GM21390 (cell line): Measurements from ENCODE around the gene CTAGE8.
"Not testable (repeated sequence)": the region's sequence is repeated elsewhere in the genome, so short reads cannot be mapped to it uniquely, and the experiment has no call there.

ENCODE experiments used
- ATAC-seq: cut with Tn5 transposase; IDR thresholded peaks from one replicate; pipeline ENCODE4 v1.9.1; 2021; ENCODE audit not compliant: unreplicated experiment

Gene CTAGE8

DNA sequence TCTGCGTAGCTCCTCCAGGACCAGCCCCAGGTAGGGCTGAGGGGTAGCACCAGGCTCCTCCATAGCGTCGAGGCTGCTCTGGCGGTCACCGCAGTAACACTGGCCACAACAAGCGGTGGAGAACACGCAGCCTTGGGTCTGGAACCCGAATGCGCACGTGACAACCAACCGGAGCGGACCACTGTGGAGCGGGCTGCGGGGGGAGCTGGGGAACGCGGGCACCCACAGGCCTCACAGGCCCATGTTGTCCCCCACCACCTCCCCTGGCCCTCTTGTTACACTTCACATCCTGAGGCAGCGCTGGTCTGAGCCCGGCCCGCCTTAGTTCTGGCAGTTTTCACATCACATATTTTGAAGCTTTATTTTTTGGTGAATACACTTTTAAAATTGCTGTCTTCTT lies at the start of gene CTAGE8:
Gene CTAGE8 (minus strand): TSS at position 101 of the 400 bp plus-strand sequence. CDS start 38 bp downstream, at position 63.
- ATAC-seq, result not testable (repeated sequence)

DNA sequence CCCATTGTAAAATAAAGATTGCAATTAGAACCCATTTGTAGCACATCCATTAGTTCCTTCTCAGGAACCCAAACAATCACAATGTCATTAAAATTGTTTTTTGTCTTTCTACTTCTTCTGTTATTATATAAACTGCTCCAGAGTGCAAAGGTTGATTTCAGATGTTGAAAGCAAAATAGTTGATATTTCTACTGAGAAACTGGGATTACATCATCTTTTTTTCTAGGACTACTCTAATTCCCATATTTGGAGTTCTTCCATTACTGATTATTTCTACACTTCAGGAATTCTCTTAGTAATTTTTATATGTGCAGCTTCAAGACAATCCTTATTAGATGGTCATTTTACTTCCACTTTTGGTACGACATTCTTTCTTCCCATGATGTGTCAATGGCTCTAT lies 48.4 kb upstream of the CTAGE8 start:
- not testable (repeated sequence) for ATAC-seq

- not testable (repeated sequence) for ATAC-seq
Measured at GRCh38 chr7:144311872-144312469, 42.9 kb upstream of the CTAGE8 start, which contains the start of gene OR2A1. Gene OR2A1 (plus strand): TSS chr7:144312419. CDS start chr7:144318125, 5,706 bp downstream.

GRCh38 chr7:144311218-144311617 lies 42.1 kb upstream of the CTAGE8 start:
- ATAC-seq, result not testable (repeated sequence)

DNA sequence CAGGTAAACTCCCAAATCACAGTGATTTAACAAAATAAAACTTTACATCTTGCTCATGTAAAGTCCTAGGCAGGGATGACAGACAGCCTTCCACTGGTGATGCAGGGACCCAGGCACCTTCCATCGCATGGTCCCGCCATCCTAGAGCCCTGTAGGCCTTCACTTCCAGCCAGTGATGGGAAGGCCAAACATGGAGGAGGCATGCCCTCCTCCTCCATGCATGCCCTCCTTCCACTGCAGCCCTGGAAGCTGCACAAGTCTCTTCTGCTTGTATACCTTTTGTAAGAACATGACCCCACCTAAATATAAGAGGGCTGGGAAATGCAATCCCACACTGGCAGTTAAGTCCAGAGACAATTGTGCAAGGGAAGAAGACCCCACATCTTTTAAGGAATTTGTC lies 40.6 kb upstream of the CTAGE8 start:
- not testable (repeated sequence) for ATAC-seq

DNA sequence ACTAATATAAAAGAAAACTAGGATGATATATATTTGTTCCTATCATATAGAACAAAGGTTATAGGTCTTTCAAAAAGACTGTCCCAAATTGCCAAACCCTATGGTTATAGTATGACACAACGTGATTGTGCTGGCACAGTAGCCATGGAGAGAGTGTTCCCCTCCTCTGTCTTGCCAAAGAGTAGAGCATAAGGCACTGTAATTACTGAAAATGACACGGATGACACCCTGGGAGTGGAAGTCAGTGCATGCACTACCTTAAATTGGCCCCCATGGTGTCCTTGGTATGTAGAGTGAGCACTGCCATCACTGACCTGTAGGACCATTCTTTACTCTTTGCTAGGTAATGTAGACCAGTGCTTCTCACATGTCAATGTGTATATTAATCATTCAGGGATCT lies 36.1 kb upstream of the CTAGE8 start:
- ATAC-seq, result not testable (repeated sequence)

GRCh38 chr7:144303607-144304006 lies 34.5 kb upstream of the CTAGE8 start:
- ATAC-seq, result not testable (repeated sequence)

- ATAC-seq, result not testable (repeated sequence)
Measured at GRCh38 chr7:144302578-144303303, 33.7 kb upstream of the CTAGE8 start.

GRCh38 chr7:144293794-144294499 lies 24.9 kb upstream of the CTAGE8 start:
- ATAC-seq, result peak; percentile 68

DNA sequence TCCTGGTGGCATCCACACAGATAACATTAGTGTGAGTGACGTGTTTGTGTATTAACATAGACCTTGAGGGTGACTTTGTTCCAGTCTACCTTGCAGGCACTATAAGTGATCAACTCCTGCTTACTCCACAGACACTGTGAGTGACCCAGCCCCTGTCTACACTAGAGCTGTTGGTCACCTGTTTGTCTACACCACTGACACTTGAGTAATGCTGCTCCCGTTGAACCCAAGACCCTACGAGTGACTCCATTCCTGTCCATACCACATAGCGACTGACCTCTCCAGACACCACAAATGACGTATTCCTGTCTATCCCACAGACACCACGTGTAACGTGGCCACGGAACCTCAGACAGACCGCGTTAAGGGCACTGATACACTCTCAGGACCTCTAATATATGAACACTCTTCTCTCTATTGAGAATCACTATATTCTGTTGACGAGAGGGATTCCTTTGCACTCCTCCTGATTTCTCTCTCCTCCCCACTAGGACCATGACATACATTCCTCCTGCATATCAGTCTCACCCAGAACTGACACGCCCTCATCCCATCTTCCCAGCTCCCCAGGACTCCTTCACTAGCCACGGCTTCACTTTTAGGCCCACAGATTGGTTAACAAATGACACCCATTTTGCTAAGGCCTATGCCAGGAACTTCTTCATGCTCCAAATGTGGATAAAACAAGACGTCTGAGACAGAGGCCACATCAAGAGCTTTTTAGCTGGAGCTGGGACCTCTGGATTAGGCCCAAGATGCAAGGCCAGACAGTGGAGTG lies 23.5 kb upstream of the CTAGE8 start:
- not testable (repeated sequence) for ATAC-seq

- not testable (repeated sequence) for ATAC-seq
Measured at GRCh38 chr7:144291607-144292006, 22.5 kb upstream of the CTAGE8 start.

DNA sequence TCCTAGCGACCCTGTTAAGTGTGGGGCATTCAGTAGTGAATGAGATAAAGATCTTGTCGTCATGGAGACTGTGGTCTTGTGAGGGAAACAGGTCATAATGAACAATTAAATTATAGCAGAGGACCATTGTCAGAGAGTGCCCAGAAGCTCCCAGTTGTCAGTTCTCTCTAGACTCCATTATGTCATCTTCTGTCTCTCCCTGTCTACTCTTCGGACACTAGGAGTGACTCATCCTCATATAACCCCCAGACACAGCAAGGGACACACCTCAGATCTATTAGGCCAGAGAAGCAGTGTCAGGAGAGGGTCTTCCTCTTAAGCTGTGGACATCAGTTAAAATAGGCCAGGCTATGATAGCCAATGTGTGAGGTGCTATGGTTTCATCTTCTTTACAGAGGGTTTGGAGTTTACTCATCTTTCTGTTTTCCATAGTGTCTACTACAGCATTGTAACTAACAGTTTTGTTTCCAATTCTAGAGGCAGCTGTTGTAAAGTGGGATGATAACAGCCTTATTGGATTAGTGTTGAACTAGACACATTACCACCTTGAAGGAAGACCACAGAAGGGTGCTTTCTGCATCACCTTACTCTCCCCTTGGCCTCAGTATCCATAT lies 18.2 kb upstream of the CTAGE8 start:
- not testable (repeated sequence) for ATAC-seq

- ATAC-seq, result not testable (repeated sequence)
Measured at GRCh38 chr7:144283716-144284115, 14.6 kb upstream of the CTAGE8 start.

DNA sequence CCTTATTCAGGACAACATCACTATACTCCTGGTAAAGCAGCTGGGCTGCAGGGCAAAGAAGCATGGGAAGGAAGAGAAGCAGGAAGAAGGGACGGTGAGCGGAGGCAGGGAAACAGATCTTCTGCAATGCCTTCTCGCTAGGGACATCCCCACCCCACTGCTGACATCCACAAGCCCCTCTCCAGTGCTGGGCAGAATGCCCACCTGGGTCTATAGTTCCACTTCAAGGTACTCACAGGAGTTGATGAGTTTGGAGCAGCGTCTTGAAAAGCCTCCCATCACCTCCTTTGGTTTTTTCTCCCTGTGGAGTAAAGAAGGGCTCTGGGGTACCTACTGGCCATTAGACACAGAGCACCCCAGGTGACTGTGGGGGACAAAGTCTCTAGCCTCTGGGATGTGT lies 13.4 kb upstream of the CTAGE8 start:
- ATAC-seq, result not testable (repeated sequence)

GRCh38 chr7:144281981-144282380 lies 12.9 kb upstream of the CTAGE8 start:
- not testable (repeated sequence) for ATAC-seq

GRCh38 chr7:144280010-144280409 lies 10.9 kb upstream of the CTAGE8 start:
- ATAC-seq, result not testable (repeated sequence)

DNA sequence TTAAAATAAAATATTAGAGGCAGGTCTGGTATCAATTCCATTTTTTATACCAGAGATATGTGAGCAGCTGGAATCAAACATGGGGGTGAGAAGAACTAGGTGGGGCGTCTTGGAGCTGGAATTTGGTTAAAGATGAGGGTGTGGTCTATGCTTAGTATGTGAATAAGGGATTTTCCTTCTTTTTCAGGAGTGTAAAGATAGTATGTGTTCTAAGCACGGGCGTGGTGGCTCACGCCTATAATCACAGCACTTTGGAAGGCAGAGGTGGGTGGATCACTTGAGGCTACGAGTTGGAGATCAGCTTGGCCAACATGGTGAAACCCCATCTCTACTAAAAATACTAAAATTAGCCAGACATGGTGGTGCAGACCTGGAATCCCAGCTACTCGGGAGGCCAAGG lies 6.2 kb upstream of the CTAGE8 start:
- ATAC-seq, result not testable (repeated sequence)

GRCh38 chr7:144264692-144265091 lies 4.4 kb downstream of the CTAGE8 start, which contains the start of gene OR2A7:
Gene OR2A7 (minus strand): TSS chr7:144264792. CDS start chr7:144259628, 5,164 bp downstream.
- ATAC-seq, result not testable (repeated sequence)

DNA sequence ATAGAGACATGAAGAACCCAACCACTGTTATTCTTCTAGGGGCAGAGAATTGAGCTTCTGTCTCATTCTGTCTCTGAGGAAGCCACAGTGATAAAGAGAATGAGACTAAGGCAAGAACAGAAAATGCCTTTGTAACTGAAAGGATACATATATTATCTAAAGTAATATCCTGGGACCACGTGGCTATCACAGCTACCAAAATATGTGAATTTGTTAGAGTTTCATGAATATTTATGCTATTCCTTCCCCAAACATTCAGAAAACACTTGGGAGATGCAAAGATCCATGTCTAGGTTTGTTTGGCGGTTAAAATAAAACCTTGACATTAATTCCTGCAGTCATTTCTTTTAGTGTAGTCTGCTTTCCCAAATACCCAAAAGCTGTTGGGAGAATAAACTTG lies 7.0 kb downstream of the CTAGE8 start:
- not testable (repeated sequence) for ATAC-seq

GRCh38 chr7:144259067-144259466 lies 10.0 kb downstream of the CTAGE8 start:
- ATAC-seq, result not testable (repeated sequence)
